Measurements from ENCODE around the gene EDN3.

DNA sequence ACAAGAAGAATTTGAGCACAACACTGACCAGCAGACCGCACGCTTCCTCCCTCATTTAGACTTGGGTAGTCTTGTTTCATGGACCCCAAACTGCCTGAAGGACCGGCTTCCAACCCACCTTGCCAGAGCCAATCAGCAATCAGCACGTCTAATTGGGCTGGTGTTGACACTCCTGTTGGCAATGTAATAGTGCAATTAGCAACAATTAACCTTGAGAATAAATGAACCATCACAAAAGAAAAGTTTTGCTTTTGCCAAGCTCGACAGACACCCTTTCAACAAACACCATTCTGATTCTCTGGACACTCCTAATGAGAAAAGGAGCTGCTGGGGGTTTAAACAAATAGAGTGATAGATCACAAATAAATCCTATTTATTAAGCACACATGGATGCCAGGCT is 61.0 kb downstream of the EDN3 start:
- TF ChIP-seq REST (tag by site-specific recombination; IDR thresholded peaks at IDR 0.05), result no peak
- TF ChIP-seq TRIM28 (IDR thresholded peaks at IDR 0.05; ENCODE audit: borderline replicate concordance, low read length), result no peak
- TF ChIP-seq CTCF (tag by site-specific recombination; IDR thresholded peaks at IDR 0.05), result no peak
- TF ChIP-seq ZNF704 (tag by site-specific recombination; IDR thresholded peaks at IDR 0.05), result no peak
- no peak for TF ChIP-seq SALL2 (tag by site-specific recombination; IDR thresholded peaks at IDR 0.05; ENCODE audit: borderline replicate concordance)
- no peak for TF ChIP-seq ZNF747 (tag by site-specific recombination; IDR thresholded peaks at IDR 0.05)
- TF ChIP-seq PATZ1 (tag by site-specific recombination; IDR thresholded peaks at IDR 0.05), result no peak
- no peak for TF ChIP-seq HOXC10 (CRISPR knock-in tag; IDR thresholded peaks at IDR 0.05)
- TF ChIP-seq YY1 (tag by site-specific recombination; IDR thresholded peaks at IDR 0.05), result no peak
- no peak for TF ChIP-seq ZNF830 (tag by site-specific recombination; IDR thresholded peaks at IDR 0.05; ENCODE audit: low read depth)
- TF ChIP-seq ZFP69B (tag by site-specific recombination; IDR thresholded peaks at IDR 0.05), result no peak
- no peak for TF ChIP-seq KLF10 (tag by site-specific recombination; IDR thresholded peaks at IDR 0.05)

All from HEK293 (cell line).